ENCODE results near the gene SMTNL2.
"Not testable (repeated sequence)": the region's sequence is repeated elsewhere in the genome, so short reads cannot be mapped to it uniquely, and the experiment has no call there.

The SMTNL2 gene

DNA sequence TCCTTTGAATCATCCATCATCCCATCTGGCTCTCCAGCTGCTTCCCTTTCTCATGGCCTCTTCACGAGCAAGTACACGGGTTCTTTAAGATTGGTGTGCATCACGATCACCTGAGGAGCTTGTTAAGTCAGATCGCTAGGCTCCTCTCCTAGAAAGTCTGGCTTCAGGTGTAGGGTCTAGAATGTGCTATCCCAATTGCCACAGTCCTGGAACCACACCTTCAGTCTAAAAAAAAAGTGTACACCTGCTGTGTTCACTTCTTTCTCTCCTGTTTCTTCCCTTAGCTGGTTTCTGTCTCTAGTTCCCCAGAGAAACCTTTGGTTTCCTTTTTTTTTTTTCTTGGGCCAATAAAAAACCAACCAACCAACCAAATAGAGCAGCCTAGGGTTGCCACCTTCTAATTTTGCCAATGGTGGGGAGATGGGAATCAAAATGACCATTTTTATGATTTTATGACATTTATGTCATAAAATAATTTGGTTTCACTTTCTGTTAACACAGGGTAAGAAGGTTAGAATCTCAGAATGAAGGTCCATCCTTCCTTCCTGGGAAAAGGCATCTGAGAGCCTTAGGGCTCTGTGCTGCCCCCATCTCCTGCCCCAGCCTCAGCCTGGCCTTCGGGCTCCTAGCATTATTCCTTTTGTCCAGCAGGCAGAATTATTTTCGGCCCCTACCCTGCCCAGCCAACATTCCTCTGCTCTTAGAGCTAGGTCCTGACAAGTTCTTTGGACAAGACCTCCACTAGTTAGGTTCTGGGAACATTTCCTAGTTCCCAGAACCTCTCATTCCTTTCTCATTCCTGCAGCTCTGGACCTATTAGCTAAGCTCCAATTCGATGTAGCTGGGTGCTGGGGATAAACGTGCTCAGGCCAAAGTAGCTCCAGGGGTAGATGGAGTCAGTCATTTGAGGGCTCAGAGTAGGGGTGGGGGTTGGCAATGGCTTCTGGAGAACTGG is 22.0 kb upstream of the SMTNL2 start:
- no peak for FAIRE-seq

DNA sequence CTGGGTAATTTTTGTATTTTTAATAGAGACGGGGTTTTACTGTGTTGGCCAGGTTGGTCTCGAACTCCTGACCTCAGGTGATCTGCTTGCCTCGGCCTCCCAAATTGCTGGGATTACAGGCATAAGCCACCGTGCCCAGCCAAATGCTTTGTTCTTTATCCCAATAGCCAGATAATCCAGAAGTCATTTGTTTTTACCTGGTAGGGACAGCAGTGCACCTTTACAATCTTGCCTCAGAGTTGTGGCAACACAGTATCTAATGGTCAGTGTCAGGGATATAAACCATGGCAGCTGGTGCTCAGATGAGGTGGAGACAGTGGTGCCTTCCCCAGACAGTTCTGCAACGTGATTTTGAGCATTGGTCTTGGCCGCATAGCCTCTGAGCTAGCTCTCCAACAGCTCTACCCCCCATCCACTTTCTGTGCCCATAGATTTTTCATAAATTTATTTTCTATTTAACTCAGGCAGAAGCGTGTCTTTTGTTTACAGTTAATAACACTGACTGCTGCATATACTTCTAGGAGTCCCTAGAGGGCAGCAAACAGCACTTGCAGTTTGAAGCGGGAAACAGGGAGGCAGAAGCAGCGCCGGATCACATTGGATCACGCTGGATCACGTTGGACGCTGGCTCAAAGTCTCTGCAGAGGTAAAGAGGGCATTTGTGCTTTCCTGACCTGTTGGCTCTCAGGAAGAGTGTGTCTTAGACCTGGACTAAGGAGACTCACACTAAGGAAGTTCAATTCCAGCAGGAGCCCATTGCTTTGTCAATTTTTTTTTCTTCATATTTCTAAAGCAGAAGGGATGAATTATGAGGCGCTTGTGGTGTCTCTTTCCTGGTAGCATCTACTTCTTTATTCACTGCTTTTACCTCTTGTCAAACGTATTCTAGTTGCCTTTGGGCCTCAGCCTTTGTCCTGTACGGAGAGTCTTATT is 18.9 kb upstream of the SMTNL2 start:
- FAIRE-seq, result peak; percentile 65

DNA sequence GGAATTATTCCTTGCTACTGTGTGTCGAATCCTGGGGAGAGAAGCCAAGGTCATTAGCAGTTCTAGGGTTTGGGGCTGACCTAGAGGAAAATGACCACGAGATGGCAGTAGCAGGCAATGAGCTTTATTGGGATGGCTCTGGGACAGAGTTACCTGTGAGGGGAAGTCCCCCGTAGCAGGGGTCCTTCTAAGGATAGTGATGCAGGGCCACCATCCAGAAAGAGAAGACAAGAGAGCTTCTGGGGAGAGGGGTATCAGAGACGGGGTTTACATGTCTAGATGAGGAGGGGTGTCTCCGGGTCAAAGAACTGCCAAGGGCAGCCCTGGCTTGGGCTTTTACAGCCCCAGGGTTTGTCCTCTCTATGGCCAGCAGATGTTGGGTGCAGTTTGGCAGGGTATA is 17.5 kb upstream of the SMTNL2 start:
- peak; percentile 24 for FAIRE-seq

DNA sequence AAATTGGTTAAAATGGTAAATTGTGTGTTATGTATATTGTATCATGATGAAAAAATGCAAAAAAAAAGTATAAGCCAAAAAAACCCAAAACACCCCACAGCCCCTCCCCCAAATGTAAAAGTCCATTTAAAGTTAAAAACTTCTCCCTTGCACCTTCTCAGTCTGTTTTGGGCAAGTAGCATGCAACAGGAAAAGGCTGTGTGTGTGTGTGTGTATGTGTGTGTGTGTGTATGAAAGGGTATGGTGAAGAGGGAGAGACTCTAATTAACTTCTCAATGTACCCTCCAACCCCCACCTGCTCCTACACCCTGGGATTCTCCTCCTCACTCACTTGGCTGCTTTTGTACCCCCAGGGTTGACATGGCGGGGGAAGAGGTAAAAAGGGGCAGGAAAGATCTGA is 14.7 kb upstream of the SMTNL2 start:
- FAIRE-seq, result no peak

DNA sequence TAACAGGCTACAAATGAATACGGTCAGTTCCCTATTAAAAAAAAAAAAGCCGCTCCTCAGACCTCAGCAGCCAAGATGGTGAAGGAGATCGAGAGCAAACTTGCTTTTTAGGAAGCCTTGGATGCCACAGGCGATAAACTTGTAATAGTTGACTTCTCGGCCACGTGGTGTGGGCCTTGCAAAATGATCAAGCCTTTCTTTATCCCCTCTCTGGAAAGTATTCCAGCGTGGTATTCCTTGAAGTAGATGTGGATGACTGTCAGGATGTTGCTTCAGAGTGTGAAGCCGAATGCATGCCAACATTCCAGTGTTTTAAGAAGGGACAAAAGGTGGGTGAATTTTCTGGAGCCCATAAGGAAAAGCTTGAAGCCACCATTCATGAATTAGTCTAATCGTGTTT is 12.2 kb upstream of the SMTNL2 start:
- no peak for FAIRE-seq

DNA sequence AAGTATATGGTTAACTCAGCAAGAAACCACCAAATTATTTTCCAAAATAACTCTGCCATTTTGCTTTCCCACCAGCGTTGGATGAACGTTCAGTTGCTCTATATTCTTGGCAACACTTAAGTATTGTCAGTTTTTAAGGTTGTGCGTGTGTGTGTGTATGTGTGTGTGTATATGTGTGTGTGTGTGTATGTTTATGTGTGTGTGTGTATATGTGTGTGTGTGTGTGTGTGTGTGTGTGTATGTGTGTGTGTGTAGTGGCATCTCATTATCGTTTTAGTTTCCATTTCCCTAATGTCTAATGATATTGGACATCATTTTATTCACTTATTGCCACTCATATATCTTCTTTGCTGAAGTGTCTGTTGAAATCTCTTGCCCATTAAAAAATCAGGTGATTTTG is 11.2 kb upstream of the SMTNL2 start:
- no peak for FAIRE-seq

DNA sequence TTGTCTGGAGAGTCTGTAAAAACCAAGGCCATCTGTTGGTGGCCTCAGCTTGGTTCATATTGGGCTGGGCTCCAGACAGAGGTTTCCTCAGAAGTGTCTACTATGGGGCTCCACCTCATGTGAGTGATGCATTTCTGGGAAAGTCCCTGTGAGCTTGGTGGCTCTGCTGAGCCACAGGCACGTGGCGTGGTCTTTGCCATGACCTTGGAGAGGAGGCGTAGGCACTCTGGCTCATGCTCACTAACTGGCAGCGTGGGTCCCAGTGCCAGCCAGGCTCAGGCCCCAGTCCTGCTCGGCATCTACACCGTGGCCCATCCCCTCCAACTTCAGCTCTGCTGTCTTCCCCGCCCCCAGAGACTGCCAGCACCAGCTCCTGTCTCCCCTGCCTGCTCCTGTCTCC is 10.7 kb upstream of the SMTNL2 start:
- no peak for FAIRE-seq

DNA sequence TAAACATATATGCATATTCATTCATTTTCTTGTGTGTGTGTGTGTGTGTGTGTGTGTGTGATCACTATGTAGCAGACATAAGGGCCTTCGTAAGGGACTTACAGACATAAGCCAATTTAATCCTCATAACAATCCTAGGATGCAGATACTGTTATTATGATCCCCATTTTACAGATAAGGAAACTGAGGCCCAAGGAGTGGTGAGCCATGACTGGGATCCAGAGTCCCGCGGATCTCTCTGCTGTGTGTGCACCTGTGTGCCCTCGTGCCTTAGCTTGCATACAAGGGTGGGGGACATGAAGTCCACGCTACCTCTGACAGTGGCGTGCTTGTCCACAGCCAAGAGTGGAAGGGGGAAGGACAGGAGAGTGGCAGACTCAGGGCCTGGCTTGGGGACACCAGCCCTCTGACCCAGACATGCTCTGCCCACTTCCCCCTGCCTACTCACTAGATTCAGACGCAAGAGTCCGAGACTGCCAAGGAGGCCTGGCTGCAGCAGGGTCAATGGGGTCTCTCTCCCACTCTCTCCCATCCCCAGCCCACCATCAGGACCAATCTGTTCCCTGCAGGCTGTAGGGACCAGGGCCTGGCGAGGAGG is 9.8 kb upstream of the SMTNL2 start:
- no peak for FAIRE-seq

DNA sequence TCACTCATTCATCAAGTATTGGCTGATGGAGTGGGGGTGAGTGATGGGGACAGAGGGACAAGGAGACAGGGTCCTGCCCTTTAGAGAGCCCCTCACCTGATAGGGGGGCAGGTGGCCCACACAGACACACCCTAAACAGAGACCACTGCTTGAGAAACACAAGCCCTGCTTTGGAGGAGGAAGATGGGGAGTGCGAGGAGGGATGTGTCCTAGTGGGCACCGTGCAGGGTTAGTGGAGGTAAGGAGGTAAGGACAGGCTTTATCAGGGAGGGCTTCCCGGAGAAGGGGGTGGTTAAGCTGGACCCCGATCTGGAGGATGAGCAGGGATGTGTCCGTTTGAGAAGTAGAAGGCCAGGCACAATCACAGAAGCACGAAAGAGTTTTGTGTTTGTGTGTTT is 8.2 kb upstream of the SMTNL2 start:
- no peak for FAIRE-seq

DNA sequence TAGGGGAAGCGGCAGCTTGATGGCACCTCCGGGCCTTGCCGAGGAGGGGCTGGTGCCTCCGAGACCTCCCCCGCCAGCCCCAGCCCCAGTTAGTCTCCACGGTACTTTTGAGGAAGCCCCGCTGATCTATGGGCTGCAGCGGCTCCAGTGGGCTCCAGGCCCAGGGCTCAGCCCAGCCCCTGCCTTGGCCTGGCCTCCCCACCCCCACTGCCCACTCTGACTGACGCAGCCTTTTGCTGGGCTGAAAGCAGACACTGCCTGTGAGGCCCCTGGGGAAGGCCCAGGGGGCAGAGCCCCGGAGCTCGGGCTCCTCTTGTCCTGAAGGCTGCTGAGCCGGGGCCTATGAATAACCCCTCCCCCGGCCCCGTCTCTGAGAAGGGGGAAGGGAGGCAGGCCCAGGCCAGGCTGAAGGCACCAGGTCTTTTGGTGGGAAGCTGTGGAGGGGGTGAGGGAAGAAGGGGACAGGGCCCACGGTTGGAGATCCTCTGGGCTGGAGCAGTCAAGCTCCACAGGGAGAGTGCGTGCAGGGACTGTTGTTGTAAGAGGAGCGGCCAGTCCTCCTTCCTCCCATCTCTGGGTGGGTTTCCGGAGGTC is 7.5 kb upstream of the SMTNL2 start:
- FAIRE-seq, result no peak

DNA sequence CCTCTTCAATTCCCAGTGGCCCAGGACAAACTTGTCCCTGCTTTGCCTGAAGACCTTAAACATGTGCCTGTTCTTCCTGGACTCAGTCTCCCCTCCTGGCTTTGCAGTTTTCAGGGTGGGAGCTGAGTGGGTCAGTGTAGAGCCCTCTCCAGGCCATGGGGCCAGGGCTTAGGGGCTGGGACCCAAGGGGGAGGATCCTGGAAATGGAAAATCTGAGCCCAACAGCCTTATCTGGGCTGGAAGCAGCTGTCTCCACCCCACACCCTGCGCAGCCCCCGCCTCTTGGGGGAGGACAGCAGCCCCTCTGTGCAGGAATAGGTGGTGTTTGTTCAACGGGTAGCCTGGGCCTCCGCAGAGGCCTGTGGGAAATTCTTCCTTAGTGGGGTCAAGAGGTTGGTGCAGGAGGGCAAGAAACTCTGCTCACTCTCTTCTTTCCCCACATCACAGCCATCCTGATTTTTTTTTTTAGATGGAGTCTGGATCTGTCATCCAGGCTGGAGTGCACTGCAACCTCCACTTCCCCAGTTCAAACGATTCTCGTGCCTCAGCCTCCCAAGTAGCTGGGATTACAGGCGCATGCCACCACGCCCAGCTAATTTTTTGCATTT is 6.8 kb upstream of the SMTNL2 start:
- no peak for FAIRE-seq

DNA sequence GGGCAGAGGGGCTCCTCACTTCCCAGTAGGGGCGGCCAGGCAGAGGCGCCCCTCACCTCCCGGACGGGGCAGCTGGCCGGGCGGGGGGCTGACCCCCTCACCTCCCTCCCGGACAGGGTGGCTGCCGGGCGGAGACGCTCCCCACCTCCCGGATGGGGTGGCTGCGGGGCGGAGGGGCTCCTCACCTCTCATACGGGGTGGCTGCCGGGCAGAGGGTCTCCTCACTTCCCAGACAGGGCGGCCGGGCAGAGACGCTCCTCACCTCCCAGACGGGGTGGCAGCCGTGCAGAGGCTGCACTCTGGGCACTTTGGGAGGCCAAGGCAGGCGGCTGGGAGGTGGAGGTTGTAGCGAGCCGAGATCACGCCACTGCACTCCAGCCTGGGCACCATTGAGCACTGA is 6.0 kb upstream of the SMTNL2 start:
- FAIRE-seq, result not testable (repeated sequence)

DNA sequence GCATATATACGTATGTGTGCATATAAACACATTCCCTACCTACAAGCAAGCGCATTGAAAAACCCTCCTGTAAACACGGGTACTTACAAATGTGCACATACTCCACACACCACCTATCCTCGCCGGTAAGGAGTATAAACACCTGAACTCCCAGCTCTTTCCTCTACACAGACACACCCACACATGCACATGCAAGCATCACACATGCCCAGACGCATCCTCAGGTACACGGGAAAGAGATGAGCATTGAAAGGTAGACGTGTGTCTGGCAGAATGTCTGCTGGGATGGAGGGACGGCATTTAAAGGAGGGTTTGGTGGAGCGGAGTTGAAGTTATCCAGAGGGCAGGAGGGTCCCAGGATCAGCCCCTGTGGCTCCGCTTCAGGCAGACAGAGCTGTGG is 4.7 kb upstream of the SMTNL2 start:
- no peak for FAIRE-seq

DNA sequence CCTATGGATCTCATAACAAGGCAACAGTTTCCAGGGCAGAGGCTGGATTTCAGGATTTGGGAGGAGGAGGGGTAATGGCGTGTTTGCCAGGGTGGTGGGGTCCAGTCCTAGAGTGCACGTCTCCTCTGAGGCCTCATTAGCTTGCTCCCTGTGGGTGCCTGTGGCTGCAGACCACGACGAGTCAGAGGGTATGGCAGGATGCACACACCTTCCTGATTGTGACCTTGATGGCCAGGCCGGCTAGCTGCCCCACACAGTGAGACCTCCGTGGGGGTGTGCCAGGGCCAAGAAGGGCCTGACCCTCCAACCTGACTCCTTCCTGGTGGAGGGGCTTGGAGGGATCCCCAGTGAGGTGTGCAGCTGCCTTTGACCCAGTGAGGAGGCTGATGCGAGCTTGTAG is 4.0 kb upstream of the SMTNL2 start:
- FAIRE-seq, result no peak

DNA sequence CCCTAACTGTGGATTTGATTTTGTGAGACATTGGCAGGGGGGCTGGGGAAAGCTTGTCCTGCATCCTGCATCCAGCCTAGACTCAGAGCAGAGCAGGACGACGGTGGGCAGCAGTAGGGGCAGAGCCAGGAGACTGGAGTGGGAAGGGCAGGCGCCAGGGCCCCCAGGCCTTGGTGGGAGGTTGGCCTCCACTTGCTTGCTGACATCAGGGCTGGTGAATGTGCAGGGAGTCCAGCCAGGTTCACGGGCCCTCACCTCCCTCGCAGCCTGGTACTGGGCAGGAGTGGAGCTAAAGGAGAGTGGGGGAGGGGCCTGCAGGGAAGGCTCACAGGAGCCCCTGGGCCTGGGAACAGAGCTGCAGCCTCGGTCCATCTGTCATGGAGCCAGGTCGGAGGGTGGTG is 2.2 kb upstream of the SMTNL2 start:
- no peak for FAIRE-seq

DNA sequence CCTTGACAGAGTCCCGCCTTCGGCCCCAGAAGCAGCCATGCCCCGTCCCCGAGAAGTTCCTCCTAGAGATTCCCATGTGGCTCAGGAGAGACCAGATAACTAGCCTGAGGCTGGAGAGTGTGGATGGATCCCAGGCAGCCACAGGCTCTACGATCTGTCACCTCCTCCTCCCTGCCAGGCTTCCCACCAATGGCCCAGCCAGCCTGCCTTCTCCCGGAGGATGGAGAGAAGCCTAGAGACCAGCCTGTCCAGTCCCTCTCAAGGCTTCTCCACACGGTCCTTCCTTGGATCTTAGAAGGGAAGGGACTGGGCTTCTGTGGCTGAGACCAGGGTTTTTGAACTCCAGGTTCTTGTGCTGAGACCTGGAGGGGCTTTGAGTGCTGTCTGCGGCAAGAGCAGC is 1.6 kb upstream of the SMTNL2 start:
- FAIRE-seq, result no peak

DNA sequence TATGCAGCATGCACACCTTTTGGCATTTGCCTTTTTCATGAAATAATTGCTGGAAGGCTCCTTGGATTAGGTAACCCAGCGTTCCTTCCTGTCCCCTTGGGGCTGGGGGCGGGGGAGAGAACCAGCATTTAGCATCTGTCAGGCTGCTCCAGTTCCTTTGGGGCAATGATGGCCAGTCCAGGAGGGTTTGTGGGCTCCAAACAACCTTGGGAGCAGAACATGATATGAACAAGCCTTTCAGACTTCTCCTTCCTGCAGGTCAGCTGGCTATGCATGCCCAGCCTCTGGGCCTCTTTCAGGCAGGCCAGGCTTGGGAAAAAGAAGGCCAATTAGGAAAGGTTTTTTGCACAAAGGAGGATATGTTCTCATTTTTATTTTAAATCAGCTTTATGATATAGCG is 1.1 kb upstream of the SMTNL2 start:
- no peak for FAIRE-seq

DNA sequence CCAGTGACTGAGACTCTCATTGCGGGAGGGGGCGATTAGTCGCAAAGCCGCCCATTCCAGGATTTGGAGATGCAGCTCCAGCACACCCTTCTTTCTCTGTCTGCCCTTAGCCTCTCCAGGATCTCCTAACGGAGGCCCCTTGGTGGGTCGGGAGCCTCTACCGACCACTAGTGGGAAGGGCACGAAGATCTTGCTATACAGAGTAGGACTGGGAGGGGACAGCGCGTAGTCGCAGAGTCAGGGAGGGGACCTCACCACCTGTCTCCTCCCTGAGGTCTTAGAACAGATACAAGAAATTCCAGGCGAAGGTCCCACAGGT is 588 bp upstream of the SMTNL2 start:
- no peak for FAIRE-seq

DNA sequence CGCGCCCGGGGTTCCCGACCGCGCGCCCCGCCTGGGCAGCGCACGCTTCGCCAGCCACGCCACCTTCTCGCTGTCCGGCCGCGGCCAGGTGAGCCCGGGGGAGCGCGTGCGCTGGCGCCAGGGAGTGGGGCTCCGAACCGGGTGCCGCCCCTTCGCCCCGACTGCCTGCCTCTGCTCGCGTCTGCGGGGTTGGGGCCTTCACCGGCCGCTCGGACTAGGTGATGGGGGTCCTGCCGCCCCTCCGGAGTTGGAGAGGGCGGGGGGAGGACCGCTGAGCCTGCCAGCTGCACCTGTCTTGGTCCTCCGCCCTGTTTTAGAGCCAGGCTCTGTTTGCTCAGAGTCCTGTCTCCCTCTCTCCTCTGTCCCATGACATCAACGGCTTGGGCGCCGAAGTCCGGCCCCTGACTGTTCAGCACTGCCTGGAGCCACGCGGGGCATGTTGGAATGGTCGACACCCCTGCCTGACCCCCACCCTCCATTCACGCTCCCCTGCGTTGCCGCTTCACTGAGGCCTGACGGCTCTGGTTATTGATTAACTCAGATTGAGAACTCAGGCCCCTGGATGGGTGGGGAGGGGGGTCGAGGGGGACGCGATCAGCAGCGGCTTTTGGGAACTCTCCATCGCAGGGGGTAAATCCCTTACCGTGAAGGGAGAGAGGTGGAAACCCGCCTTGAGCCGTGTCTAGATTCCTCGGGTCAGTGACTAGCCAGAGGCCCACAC is 748 bp downstream of the SMTNL2 start:
- FAIRE-seq, result no peak

DNA sequence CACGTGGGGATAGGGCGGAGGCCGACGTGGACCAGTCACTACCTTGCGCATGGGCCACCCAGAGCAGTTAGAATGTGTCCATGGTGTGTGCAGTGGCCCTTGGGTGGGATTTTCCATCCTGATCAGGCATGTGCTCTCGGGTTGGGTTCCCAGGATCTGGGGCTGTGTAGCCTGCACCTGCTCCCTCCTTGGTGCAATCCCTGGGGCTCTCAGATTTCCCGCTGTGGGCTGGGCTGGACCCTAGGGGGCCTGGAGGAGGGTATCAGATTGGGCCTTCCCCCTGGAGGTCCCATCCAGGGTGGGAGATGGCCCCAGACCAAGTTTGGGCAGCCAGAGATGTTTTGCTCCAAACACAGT is 1.3 kb downstream of the SMTNL2 start:
- FAIRE-seq, result no peak

DNA sequence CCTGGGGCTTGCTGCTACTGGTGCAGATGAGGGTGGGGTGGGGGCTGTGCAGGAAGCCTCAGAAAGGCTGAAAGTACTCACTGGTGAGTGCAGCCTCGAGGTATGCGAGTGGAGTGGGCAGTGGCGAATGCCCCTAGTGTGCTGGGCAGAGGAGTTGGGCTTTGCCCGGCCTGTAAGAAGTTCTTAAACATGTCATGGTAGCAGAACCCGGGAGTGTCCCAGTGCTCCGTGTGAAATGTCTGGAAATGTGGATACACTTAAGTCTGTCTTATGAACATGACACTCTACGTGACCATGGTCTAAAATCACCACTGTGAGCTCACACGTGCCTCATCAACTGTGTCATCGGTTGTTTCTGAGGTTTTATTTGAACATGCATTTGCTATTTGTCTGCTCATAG is 1.7 kb downstream of the SMTNL2 start:
- no peak for FAIRE-seq

DNA sequence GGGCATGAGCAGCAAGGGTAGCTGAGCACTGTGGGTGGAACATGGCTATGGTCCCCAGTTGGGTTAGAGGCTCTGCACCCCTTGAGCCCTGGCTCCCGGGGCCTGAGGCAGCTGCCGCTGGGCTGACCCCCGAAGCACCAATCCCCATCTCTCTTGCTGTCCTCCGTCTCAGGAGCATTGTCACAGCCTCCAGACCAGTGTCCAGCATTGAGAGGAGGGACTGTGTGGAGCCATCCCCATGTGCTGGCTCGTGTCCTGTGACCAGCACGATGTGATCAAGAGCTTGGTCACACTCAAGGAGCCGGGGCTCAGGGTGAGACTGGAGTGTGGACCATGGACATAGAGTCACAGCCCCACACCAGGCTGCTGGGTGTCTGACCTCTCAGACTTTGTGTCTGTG is 2.9 kb downstream of the SMTNL2 start:
- FAIRE-seq, result no peak
